Adrenal gland (tissue), 5 donors: ENCODE data around the gene SECISBP2.

Source experiments
- POLR2A ChIP-seq, 2 donors: fragments of 450-650 bp; IDR thresholded peaks; one replicate each; pipeline ENCODE4 v1.6.1; 2017; ENCODE audit warnings: antibody characterized with exemption in 2 of 2, mild to moderate bottlenecking in 2 of 2, moderate library complexity in 1 of 2
- TF ChIP-seq, protein P1 (sequence below), 6 experiments: fragments of 450-650 bp in 4 of 6; fragments of 200-600 bp in 2 of 6; sonication (generic) in 1 of 6; IDR thresholded peaks; 1 replicate in 5 of 6; 2 replicates in 1 of 6; pipeline versions ENCODE4 v1.5.1 to v1.8.0; 2016 to 2021; ENCODE audit warnings: antibody characterized with exemption in 6 of 6, mild to moderate bottlenecking in 2 of 6, moderate library complexity in 1 of 6
- donor health status: DM: no; HTN: no; CAD: no.

DNA sequence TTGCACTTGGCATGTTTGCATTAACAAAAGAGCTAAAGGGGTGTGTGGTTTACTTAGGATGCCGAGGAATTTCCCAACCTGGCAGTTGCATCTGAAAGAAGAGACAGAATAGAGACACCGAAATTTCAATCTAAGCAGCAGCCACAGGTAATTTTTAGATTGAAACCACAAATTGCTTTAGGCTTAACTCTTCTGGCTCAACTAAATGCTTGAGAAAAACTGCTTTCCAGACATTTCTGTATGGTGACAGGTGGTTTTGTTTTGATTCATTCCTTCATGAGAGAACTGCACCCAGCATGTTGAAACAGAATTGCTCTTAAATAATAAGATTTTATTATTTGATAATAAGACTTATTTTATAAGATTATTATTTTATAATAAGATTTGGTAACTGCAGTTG is 21.5 kb downstream of the SECISBP2 start:
- TF ChIP-seq, protein P1, sequence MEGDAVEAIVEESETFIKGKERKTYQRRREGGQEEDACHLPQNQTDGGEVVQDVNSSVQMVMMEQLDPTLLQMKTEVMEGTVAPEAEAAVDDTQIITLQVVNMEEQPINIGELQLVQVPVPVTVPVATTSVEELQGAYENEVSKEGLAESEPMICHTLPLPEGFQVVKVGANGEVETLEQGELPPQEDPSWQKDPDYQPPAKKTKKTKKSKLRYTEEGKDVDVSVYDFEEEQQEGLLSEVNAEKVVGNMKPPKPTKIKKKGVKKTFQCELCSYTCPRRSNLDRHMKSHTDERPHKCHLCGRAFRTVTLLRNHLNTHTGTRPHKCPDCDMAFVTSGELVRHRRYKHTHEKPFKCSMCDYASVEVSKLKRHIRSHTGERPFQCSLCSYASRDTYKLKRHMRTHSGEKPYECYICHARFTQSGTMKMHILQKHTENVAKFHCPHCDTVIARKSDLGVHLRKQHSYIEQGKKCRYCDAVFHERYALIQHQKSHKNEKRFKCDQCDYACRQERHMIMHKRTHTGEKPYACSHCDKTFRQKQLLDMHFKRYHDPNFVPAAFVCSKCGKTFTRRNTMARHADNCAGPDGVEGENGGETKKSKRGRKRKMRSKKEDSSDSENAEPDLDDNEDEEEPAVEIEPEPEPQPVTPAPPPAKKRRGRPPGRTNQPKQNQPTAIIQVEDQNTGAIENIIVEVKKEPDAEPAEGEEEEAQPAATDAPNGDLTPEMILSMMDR (IDR thresholded peaks at IDR 0.05): no peak
- no peak for TF ChIP-seq POLR2A (IDR thresholded peaks at IDR 0.05)
